Duodenal mucosa (tissue), 2 donors: ENCODE measurements around the gene FTCD.

ENCODE experiments used
- H3K27ac ChIP-seq: one replicate; pipeline ENCODE4 v1.7.0; 2013; ENCODE audit warnings: low read depth, low read length
- H3K27me3 ChIP-seq, 2 donors: one replicate each; pipeline ENCODE4 v1.7.0; 2013; ENCODE audit warnings: low read length in 2 of 2, control low read depth in 1 of 2; ENCODE audit not compliant: insufficient read depth in 2 of 2, control insufficient read depth in 1 of 2
- H3K36me3 ChIP-seq, 2 donors: one replicate each; pipeline ENCODE4 v1.7.0; 2013; ENCODE audit warnings: low read length in 2 of 2, control low read depth in 1 of 2; ENCODE audit not compliant: insufficient read depth in 2 of 2, control insufficient read depth in 1 of 2
- H3K4me1 ChIP-seq, 2 donors: one replicate each; pipeline ENCODE4 v1.7.0; 2013; ENCODE audit warnings: low read length in 2 of 2, control low read depth in 1 of 2; ENCODE audit not compliant: insufficient read depth in 2 of 2, control insufficient read depth in 1 of 2
- H3K4me3 ChIP-seq, 2 donors: one replicate each; pipeline ENCODE4 v1.7.0; 2013; ENCODE audit warnings: low read length in 2 of 2, low read depth in 1 of 2
- H3K9ac ChIP-seq, 2 donors: one replicate each; pipeline ENCODE4 v1.7.0; 2013; ENCODE audit warnings: low read length in 2 of 2, low read depth in 1 of 2
- H3K9me3 ChIP-seq, 2 donors: one replicate each; pipeline ENCODE4 v1.7.0; 2013; ENCODE audit warnings: low read length in 2 of 2, control low read depth in 1 of 2; ENCODE audit not compliant: control insufficient read depth in 1 of 2

The FTCD gene

DNA sequence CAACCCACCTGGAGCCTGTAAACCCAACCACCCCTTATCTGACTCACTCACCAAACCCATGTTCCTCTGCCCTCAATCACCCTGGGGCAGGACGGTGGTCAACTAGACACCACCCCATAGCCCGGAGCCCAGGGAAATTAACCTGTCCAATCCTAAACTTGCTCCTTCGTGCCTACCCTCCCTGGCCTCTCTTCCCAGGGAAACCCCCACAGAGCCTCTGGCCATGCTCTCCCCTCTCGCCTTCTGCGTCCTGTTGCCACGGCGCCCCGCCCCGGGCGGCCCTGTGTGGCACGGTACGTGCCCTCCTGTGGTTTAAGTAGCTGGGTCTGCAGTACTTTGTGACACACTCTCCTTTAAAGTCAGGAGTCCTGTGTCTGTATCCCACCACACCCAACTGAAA, 4.0 kb upstream of the FTCD start:
- H3K36me3 ChIP-seq, result no peaks in the 10 kb centered on the region
- H3K27ac ChIP-seq, result no peak overlapping the region
- no peak overlapping the region for H3K9ac ChIP-seq
- H3K4me1 ChIP-seq, result no peaks in the 10 kb centered on the region
- no peaks in the 10 kb centered on the region for H3K9me3 ChIP-seq
- H3K27me3 ChIP-seq, result no peaks in the 10 kb centered on the region
- H3K4me3 ChIP-seq, result no peak overlapping the region

GRCh38 chr21:46158666-46159300, 3.4 kb upstream of the FTCD start:
- Histone ChIP-seq H3K4me3 (no peak overlapping the region), H3K9me3 (no peaks in the 10 kb centered on the region), H3K4me1 (no peaks in the 10 kb centered on the region), H3K9ac (no peak overlapping the region), H3K36me3 (no peaks in the 10 kb centered on the region), H3K27me3 (no peaks in the 10 kb centered on the region), H3K27ac (no peak overlapping the region)

DNA sequence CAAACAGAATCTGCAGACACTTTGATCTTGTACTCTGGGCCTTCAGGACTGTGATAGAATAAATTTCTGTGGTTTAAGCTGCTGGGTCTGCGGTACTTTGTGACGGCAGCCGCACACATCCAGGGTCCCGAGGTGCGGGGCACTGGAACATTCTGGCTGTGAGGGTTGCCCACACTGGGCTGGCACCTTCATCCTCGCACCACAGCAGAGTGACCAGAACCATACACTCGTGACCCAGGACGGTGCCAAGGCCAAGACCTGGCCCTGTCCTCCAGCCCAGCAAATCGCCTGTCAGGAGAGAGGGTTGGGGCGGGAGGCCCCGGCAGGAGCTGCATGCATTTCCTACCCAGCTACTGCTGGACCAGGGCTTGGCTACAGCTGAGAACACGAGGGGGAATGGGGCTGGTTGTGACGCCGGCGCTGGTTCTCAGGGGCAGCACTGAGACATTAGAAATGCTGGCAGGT, 2.6 kb upstream of the FTCD start:
- no peaks in the 10 kb centered on the region for H3K27me3 ChIP-seq

GRCh38 chr21:46157396-46157986, 2.1 kb upstream of the FTCD start:
- H3K27ac ChIP-seq, result no peak overlapping the region
- H3K27me3 ChIP-seq, result no peaks in the 10 kb centered on the region
- H3K4me3 ChIP-seq, result no peak overlapping the region

More for the DNA sequence above, 2.6 kb upstream of the FTCD start:
- H3K9me3 ChIP-seq, result no peaks in the 10 kb centered on the region
- H3K9ac ChIP-seq, result no peak overlapping the region
- H3K27ac ChIP-seq, result no peak overlapping the region
- H3K4me1 ChIP-seq, result peaks cover 6% of the 10 kb centered on the region in 2 donors
- H3K4me3 ChIP-seq, result no peak overlapping the region
- no peaks in the 10 kb centered on the region for H3K36me3 ChIP-seq

GRCh38 chr21:46156678-46157077, 1.3 kb upstream of the FTCD start:
- no peaks in the 10 kb centered on the region for H3K27me3 ChIP-seq
- H3K9ac ChIP-seq, result no peak overlapping the region
- H3K4me3 ChIP-seq, result no peak overlapping the region
- H3K27ac ChIP-seq, result no peak overlapping the region
- H3K36me3 ChIP-seq, result no peaks in the 10 kb centered on the region
- no peaks in the 10 kb centered on the region for H3K9me3 ChIP-seq
- H3K4me1 ChIP-seq, result peaks cover 8 to 9% of the 10 kb centered on the region in 2 donors

More at GRCh38 chr21:46157396-46157986, 2.1 kb upstream of the FTCD start:
- H3K4me1 ChIP-seq, result peaks cover 8 to 9% of the 10 kb centered on the region in 2 donors
- H3K9me3 ChIP-seq, result no peaks in the 10 kb centered on the region
- no peak overlapping the region for H3K9ac ChIP-seq
- H3K36me3 ChIP-seq, result no peaks in the 10 kb centered on the region

GRCh38 chr21:46156378-46156645, 933 bp upstream of the FTCD start:
- Histone ChIP-seq H3K27ac (no peak overlapping the region), H3K36me3 (no peaks in the 10 kb centered on the region), H3K4me3 (no peak overlapping the region), H3K4me1 (peaks cover 8 to 9% of the 10 kb centered on the region in 2 donors), H3K27me3 (no peaks in the 10 kb centered on the region), H3K9me3 (no peaks in the 10 kb centered on the region), H3K9ac (no peak overlapping the region)

GRCh38 chr21:46154955-46155513, 345 bp downstream of the FTCD start:
- Histone ChIP-seq H3K9me3 (no peaks in the 10 kb centered on the region), H3K4me1 (peaks cover 8 to 9% of the 10 kb centered on the region in 2 donors), H3K27ac (no peak overlapping the region), H3K9ac (no peak overlapping the region), H3K4me3 (no peak overlapping the region), H3K27me3 (no peaks in the 10 kb centered on the region), H3K36me3 (no peaks in the 10 kb centered on the region)

GRCh38 chr21:46154155-46154954, 1.0 kb downstream of the FTCD start:
- Histone ChIP-seq H3K4me1 (peaks cover 8 to 9% of the 10 kb centered on the region in 2 donors), H3K27ac (no peak overlapping the region), H3K9ac (no peak overlapping the region), H3K9me3 (no peaks in the 10 kb centered on the region), H3K27me3 (no peaks in the 10 kb centered on the region), H3K36me3 (no peaks in the 10 kb centered on the region), H3K4me3 (no peak overlapping the region)

DNA sequence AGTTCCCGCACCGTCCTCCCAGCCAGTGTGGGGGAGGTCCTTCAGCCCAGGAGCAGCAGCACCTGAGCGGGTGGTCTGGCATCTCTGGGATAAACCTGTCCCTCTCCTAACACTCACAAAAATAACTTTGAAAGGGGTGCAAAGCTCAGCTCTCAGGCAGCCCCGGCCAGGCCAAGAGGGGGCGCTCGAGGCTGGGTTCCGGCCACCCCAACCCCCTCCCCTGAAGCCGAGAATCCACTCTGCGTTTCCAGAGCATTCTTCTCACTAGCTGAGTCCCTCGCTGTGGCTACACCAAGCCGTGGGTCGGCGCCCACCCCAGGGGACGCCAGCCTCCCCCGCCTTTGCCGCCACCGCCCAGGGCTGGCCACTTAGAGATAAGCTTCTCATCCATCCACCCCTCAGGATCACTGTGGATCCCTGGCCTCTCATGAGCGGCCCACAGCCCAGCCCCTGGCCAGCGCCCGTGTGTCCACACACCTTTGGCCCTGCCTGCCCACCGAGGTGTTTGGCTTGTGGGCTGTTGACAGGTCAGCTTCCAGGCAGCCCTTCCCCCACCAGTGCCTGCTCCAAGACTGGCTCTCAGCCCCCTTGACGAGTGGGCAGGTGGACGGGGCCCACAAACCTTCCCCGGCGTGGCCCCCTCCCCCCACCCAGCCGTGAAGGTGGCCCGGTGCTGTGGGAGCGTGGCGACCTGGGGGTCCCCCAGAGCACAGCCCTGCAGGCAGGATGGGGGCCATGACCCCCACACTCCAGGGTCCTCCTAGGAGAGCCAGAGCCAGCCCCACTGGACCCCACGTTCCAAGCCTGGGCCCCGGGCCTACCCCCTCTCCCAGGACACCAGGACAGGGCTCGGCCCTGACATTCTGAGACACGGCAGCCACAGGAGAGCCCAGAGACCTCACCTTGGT, 1.9 kb downstream of the FTCD start:
- Histone ChIP-seq H3K4me3 (peak overlapping the region; percentile 40), H3K27me3 (no peaks in the 10 kb centered on the region), H3K4me1 (peaks cover 8 to 9% of the 10 kb centered on the region in 2 donors), H3K9me3 (no peaks in the 10 kb centered on the region), H3K27ac (no peak overlapping the region), H3K9ac (peak overlapping the region; percentile 18 to 32), H3K36me3 (no peaks in the 10 kb centered on the region)
